Endothelial cell of umbilical vein (primary cell): ENCODE results near the gene MT2A. TPM values are rescaled to one million over a fixed set of nuclear protein-coding genes. Genes with fewer than 3 reads are reported as not detected.

Source experiments
- BruUV-seq: library from RNA; stranded (reverse); fragments of 400-500 nt; replicated peaks from 2 replicates; lab custom pipeline; 2021; lab: Mats Ljungman, UMichigan
- CTCF ChIA-PET: fragments of 300-600, 350-600 bp; sonication (Branson Sonifier 250); formaldehyde crosslinking; loops from one replicate; lab custom pipeline; 2021; ENCODE audit warnings: antibody characterized with exemption, inconsistent platforms; lab: Charles Lee
- POLR2A ChIA-PET: fragments of 300-600, 350-600 bp; sonication (Branson Sonifier 250); formaldehyde crosslinking; loops from one replicate; lab custom pipeline; 2021; ENCODE audit warnings: antibody characterized with exemption, inconsistent platforms; lab: Charles Lee
- DNase-seq: peaks from one replicate; pipeline ENCODE4 v3.0.0-alpha.2; 2011; ENCODE audit warnings: low read depth, low spot score
- FAIRE-seq: peaks from 2 replicates; lab custom pipeline; 2011; peaks lifted over from hg19 to GRCh38; lab: Jason Lieb, UNC
- H2AFZ ChIP-seq: 2 replicates; pipeline ENCODE4 v1.6.0; 2012; ENCODE audit warnings: low read depth, low read length, control low read depth, inconsistent platforms
- H3K27ac ChIP-seq: 2 replicates; pipeline ENCODE4 v1.5.1; 2011; ENCODE audit warnings: low read depth, mild to moderate bottlenecking, control low read depth, low read length, moderate library complexity; ENCODE audit not compliant: insufficient read depth
- H3K27me3 ChIP-seq, 2 experiments: 2 replicates each; pipeline versions ENCODE4 v1.6.0 to v1.6.1; 2011; ENCODE audit warnings: low read length in 2 of 2, mixed read lengths in 1 of 2; ENCODE audit not compliant: control insufficient read depth in 2 of 2, insufficient read depth in 2 of 2
- H3K36me3 ChIP-seq, 2 experiments: 2 replicates in 1 of 2; 3 replicates in 1 of 2; pipeline ENCODE4 v1.5.1; 2011; ENCODE audit warnings: low read length in 2 of 2, mild to moderate bottlenecking in 1 of 2, moderate library complexity in 1 of 2; ENCODE audit not compliant: control insufficient read depth in 2 of 2, insufficient read depth in 2 of 2; ENCODE audit errors: extremely low read depth in 1 of 2
- H3K4me1 ChIP-seq: 3 replicates; pipeline ENCODE4 v1.5.1; 2011; ENCODE audit warnings: mild to moderate bottlenecking, low read length; ENCODE audit not compliant: control insufficient read depth, insufficient read depth; ENCODE audit errors: extremely low read depth
- H3K4me2 ChIP-seq: 2 replicates; pipeline ENCODE4 v1.6.1; 2011; ENCODE audit warnings: low read length, control low read depth, mixed read lengths; ENCODE audit not compliant: insufficient read depth
- H3K4me3 ChIP-seq, 3 experiments: fragments of 200-600 bp in 1 of 3; sonication (generic), shearing (Covaris generic) in 1 of 3; replicated peaks in 1 of 3; 2 replicates each; pipeline ENCODE4 v1.5.1; 2011 to 2016; ENCODE audit warnings: control low read depth in 3 of 3, low read length in 3 of 3, mild to moderate bottlenecking in 2 of 3, inconsistent platforms in 1 of 3, low read depth in 1 of 3, moderate library complexity in 1 of 3; ENCODE audit not compliant: insufficient read depth in 1 of 3
- H3K79me2 ChIP-seq: 2 replicates; pipeline ENCODE4 v1.6.0; 2012; ENCODE audit warnings: low read length, inconsistent platforms; ENCODE audit not compliant: control insufficient read depth, insufficient read depth
- H3K9ac ChIP-seq: replicated peaks from 2 replicates; pipeline ENCODE3; 2011; ENCODE audit warnings: low read length, control low read depth; ENCODE audit not compliant: insufficient read depth; ENCODE audit errors: extremely low read depth
- H3K9me1 ChIP-seq: replicated peaks from 3 replicates; pipeline ENCODE4 v1.6.0; 2011; ENCODE audit warnings: mild to moderate bottlenecking, low read length; ENCODE audit not compliant: control insufficient read depth, insufficient read depth; ENCODE audit errors: extremely low read depth
- H3K9me3 ChIP-seq: replicated peaks from 2 replicates; pipeline ENCODE4 v1.5.1; 2012; ENCODE audit warnings: low read length, inconsistent platforms; ENCODE audit not compliant: control insufficient read depth, insufficient read depth
- H4K20me1 ChIP-seq: replicated peaks from 2 replicates; pipeline ENCODE3; 2011; ENCODE audit warnings: mild to moderate bottlenecking, low read length; ENCODE audit not compliant: control insufficient read depth, insufficient read depth; ENCODE audit errors: extremely low read depth
- EZH2 ChIP-seq: IDR thresholded peaks from 2 replicates; pipeline ENCODE4 v1.6.1; 2012; ENCODE audit warnings: borderline replicate concordance, low read depth, mild to moderate bottlenecking, moderate library complexity, low read length, inconsistent platforms; ENCODE audit not compliant: severe bottlenecking
- FOS ChIP-seq: IDR thresholded peaks from 2 replicates; pipeline ENCODE4 v1.6.1; 2011; ENCODE audit warnings: mild to moderate bottlenecking, low read length, moderate library complexity, borderline replicate concordance; ENCODE audit not compliant: insufficient read depth
- GATA2 ChIP-seq: IDR thresholded peaks from 2 replicates; pipeline ENCODE4 v1.7.0; 2011; ENCODE audit warnings: low read depth, mild to moderate bottlenecking, moderate library complexity, mixed read lengths, low read length; ENCODE audit not compliant: insufficient read length, insufficient read depth
- JUN ChIP-seq: IDR thresholded peaks from 2 replicates; pipeline ENCODE4 v1.6.1; 2011; ENCODE audit warnings: borderline replicate concordance, low read depth; ENCODE audit not compliant: insufficient read length, insufficient read depth
- MYC ChIP-seq: IDR thresholded peaks from one replicate; pipeline ENCODE4 v1.6.1; 2011; ENCODE audit warnings: mild to moderate bottlenecking, low read depth, low read length
- POLR2A ChIP-seq: IDR thresholded peaks from 2 replicates; pipeline ENCODE4 v1.6.1; 2012; ENCODE audit warnings: low read depth, mild to moderate bottlenecking, control low read depth, low read length
- POLR2AphosphoS5 ChIP-seq: IDR thresholded peaks from 2 replicates; pipeline ENCODE4 v1.6.1; 2012; ENCODE audit warnings: low read depth, mild to moderate bottlenecking, control low read depth, low read length, moderate library complexity; ENCODE audit not compliant: insufficient read depth
- dilution Hi-C: fragments of 300-500 bp; cut with MboI; formaldehyde crosslinking; loops from one replicate; pipeline ENCODE4 v1.15.0; 2019; ENCODE audit warnings: low sequenced_read_pairs; ENCODE audit not compliant: extremely low pct_ligation_motif_present
- intact Hi-C: fragments of 100-400 bp; cut with micrococcal nuclease; formaldehyde crosslinking; loops from one replicate; pipeline ENCODE4 v1.10.0; 2022
- polyA plus RNA-seq, 4 experiments: library from polyadenylated mRNA; depleted of rRNA in 3 of 4; stranded (reverse) in 3 of 4; unstranded in 1 of 4; fragments of >200 nt; gene quantifications; 2 replicates each; pipeline versions ENCODE4 v1.2.1 to v1.2.3, GENCODE V29; 2011 to 2012; ENCODE audit warnings: missing spikeins in 1 of 4
- total RNA-seq: library from RNA; stranded (reverse); gene quantifications from 2 replicates; pipeline ENCODE4 v1.2.3, GENCODE V29; 2021
- TF ChIP-seq, protein P1 (sequence below), 2 donors: IDR thresholded peaks; 1 replicate in 1 of 2; 2 replicates in 1 of 2; pipeline ENCODE4 v1.5.1; 2011; ENCODE audit warnings: low read length in 2 of 2, mild to moderate bottlenecking in 2 of 2, moderate library complexity in 2 of 2, control low read depth in 1 of 2, inconsistent platforms in 1 of 2, low read depth in 1 of 2; ENCODE audit not compliant: insufficient read depth in 1 of 2; ENCODE audit errors: extremely low read depth in 1 of 2
- TF ChIP-seq, protein P2 (sequence below): IDR thresholded peaks from 2 replicates; pipeline ENCODE4 v1.6.1; 2011; ENCODE audit not compliant: insufficient read depth, insufficient read length

Gene MT2A
- total and polyA plus RNA-seq, 2 donors (not counting 3 experiments of a cell fraction or from before 2014, with no cell fraction given), result 276 to 1,337 TPM

DNA sequence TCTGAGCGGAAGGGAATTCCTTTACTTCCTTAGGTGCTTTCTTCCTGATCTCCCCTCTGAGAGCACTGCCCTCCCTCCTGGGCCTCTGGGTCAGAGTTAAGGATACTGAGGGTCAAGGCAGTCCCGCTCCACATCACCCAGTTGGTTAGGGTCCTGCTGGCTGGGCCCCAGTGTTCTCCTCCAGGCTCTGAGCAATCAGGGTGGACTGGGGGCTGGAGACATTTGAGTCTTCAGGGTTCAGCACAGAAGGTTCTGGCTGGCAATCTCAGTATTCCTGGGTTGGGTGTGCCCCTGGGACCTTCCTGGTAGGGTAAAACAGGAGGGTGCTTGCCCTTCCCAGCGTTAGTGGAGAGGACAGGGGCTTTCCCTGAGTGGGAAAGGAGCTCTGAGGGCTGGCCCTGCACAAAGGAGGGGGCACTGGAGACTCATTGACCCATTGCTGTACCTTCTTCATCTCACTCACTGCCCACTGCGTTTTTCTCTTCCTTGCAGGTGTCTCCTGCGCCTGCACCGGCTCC, 24.5 kb downstream of the MT2A start:
- Histone ChIP-seq H3K36me3 (no peaks in the 10 kb centered on the region), H3K79me2 (no peaks in the 10 kb centered on the region), H3K27ac (no peak overlapping the region), H3K4me1 (peaks cover 16% of the 10 kb centered on the region), H2AFZ (peak overlapping the region; percentile 61), H3K4me3 (peak overlapping the region in 2 of 3 experiments; percentile 25 to 42), H3K9me1 (no peaks in the 10 kb centered on the region), H4K20me1 (no peaks in the 10 kb centered on the region), H3K4me2 (peak overlapping the region; percentile 83), H3K9me3 (no peaks in the 10 kb centered on the region), H3K9ac (peak overlapping the region; percentile 2), H3K27me3 (peaks cover 34 to 38% of the 10 kb centered on the region in 2 experiments)
- no TSS peak for BruUV-seq
- FAIRE-seq (no peak), DNase-seq (no peak)
- intact Hi-C loops (no loop called here), dilution Hi-C loops (no loop called here)
- ChIA-PET POLR2A (interaction anchor here (1.0 kb wide), 1 partner anchor 11 kb away, joined by 3 read pairs; no protein-coding TSS in a partner anchor), CTCF (interaction anchor here (1.0 to 2.1 kb wide), 2 partner anchors 29 to 41 kb away, joined by 3 to 6 read pairs; no protein-coding TSS in a partner anchor)
- TF ChIP-seq JUN (no peak), POLR2A (no peak), EZH2 (no peak), FOS (no peak), MYC (no peak), POLR2AphosphoS5 (no peak), GATA2 (no peak)
- TF ChIP-seq, protein P1, sequence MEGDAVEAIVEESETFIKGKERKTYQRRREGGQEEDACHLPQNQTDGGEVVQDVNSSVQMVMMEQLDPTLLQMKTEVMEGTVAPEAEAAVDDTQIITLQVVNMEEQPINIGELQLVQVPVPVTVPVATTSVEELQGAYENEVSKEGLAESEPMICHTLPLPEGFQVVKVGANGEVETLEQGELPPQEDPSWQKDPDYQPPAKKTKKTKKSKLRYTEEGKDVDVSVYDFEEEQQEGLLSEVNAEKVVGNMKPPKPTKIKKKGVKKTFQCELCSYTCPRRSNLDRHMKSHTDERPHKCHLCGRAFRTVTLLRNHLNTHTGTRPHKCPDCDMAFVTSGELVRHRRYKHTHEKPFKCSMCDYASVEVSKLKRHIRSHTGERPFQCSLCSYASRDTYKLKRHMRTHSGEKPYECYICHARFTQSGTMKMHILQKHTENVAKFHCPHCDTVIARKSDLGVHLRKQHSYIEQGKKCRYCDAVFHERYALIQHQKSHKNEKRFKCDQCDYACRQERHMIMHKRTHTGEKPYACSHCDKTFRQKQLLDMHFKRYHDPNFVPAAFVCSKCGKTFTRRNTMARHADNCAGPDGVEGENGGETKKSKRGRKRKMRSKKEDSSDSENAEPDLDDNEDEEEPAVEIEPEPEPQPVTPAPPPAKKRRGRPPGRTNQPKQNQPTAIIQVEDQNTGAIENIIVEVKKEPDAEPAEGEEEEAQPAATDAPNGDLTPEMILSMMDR (IDR thresholded peaks at IDR 0.05; ENCODE audit: extremely low read depth in 1 of 2, insufficient read depth in 1 of 2, low read depth in 1 of 2, low read length in 2 of 2), result no peak
- TF ChIP-seq, protein P2, sequence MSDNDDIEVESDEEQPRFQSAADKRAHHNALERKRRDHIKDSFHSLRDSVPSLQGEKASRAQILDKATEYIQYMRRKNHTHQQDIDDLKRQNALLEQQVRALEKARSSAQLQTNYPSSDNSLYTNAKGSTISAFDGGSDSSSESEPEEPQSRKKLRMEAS, result no peak
